ENCODE measurements around the gene NFKBIZ.
"Not testable (repeated sequence)": the region's sequence is repeated elsewhere in the genome, so short reads cannot be mapped to it uniquely, and the experiment has no call there.

The NFKBIZ gene

DNA sequence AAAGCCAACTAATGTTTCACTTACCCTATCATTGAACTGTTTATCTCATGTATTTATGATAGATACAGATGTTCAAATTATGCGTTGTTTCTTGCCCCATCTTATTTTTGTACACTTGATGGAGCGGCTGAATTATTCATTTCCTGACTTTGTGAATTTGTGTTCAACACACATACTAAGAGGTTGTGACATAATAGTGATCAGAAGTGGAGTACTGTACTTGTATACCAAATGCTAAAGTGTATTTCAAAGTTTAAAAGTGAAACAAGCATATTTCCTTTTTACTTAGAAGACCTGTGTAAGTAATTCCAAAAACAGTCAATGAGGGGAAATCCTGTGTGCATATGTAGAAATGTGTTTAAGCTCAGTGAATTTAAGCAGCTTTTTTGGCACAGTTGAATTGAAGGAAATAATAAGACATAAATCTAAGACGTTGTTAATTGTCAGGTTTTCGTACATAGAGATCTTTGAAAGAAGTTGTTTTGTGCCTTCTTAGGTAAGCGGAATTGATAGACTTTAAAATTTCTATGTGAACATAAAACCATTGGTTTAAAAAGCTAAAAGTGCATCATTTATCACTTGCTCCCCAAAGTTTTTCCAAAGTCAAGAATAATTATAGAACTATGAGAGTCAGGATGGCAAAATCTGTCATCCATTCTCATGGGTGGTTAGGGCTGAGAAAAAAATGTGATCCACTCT is 1.9 kb downstream of the NFKBIZ start:
- no peak for DNase-seq (ENCODE audit: low read depth)

DNA sequence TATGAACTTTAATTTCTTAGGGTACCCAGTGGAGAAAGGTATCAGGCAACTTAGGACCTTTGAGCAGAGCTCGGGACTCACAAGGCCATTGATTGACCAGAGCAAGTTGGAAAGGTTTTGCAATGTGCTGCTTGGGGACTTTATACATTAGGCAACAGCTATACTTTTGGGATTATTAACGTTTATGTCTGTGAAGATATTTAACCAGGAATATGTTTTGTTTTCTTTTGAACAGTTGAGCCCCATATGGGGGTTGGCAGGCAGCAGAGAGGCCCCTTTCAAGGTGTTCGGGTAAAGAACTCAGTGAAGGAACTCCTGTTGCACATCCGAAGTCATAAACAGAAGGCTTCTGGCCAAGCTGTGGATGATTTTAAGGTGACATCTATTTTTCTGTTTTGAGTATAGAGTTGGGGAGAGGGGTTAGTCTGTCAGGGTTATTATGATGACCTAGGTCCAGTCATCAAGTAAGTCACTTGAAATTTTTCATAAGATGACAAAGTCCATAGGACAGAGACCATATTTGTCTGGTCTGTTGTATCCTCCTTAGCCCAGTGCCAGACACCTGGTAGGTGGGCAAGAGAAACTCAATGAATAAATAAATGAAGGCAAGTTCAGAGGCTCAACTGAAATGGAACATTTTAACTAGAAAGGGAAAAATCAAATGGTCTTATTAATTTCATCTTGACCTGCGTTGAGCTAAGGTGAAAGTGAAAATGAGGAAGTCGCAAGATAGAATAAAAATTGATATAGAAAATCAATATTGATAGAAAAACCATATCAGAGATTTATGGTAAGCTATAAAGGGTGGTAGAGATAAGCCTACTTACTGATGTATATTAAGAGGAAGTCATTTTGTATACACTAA is 2.8 kb downstream of the NFKBIZ start:
- no peak for DNase-seq (ENCODE audit: low read depth)

DNA sequence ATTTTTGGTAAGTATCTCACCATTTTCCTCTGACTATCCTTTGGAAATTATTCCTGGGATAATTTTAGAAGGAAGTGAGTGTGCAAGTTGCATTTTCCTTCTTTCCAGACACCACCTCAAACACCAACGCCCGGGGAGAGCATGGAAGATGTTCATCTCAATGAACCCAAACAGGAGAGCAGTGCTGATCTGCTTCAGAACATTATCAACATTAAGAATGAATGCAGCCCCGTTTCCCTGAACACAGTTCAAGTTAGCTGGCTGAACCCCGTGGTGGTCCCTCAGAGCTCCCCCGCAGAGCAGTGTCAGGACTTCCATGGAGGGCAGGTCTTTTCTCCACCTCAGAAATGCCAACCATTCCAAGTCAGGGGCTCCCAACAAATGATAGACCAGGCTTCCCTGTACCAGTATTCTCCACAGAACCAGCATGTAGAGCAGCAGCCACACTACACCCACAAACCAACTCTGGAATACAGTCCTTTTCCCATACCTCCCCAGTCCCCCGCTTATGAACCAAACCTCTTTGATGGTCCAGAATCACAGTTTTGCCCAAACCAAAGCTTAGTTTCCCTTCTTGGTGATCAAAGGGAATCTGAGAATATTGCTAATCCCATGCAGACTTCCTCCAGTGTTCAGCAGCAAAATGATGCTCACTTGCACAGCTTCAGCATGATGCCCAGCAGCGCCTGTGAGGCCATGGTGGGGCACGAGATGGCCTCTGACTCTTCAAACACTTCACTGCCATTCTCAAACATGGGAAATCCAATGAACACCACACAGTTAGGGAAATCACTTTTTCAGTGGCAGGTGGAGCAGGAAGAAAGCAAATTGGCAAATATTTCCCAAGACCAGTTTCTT is 3.9 kb downstream of the NFKBIZ start:
- no peak for DNase-seq (ENCODE audit: low read depth)

DNA sequence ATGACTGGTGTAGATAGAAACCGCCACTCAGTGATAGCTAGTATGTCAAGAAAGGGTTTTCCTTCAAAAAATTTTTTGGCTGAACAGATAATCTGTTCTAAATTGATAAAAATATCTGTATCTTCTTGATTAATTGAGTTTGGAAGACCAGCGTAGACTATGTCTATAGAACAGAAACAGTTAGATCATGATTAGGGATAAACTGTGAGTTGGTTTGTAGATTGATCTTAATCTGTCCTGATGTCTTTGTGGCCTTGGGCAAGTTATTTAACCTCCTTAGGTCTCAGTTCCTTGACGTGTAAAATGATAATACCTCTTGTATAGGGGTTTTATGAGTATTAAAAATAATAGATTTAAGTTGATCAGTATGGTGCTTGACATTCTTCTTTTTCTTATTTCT is 4.7 kb downstream of the NFKBIZ start:
- no peak for DNase-seq (ENCODE audit: low read depth)

DNA sequence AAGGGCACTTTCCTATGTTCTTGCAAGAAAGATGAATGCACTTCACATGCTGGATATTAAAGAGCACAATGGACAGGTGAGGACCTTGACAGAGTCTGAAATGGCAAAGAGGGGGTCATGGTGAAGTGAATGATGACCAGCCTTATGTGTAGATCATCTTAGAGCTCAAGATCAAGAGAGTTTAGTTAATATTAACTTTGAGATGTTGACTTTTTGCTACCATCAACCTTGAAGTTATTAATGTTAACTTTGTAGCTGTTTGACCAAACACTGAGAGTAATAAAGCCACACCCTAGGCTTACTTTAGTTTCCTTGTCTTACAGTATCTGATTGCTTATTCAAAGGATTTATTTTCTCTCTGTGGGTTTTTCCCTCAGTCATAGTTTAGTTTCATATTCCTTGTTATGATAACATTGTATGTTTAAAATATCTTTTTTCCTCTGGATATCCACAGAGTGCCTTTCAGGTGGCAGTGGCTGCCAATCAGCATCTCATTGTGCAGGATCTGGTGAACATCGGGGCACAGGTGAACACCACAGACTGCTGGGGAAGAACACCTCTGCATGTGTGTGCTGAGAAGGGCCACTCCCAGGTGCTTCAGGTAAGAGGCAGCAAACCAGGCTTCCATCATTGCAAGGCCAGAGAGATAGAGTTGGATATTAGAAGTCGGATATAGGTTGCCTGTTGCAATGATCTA is 5.4 kb downstream of the NFKBIZ start:
- no peak for DNase-seq (ENCODE audit: low read depth)

DNA sequence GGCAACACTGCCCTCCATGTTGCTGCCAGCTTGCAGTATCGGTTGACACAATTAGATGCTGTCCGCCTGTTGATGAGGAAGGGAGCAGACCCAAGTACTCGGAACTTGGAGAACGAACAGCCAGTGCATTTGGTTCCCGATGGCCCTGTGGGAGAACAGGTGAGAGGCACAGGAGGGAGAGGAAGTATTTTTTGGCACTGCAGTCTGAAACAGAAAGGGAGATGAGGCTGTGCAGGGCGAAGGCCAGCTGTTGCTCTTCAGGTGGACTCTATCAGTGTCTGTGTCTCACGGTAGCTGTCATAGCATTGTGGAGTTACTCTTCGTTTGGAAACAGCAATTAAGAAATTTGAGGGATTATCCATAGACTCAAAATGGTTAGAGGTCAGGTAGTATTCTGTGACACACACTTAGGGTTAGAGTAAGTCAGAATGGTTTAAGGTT is 8.0 kb downstream of the NFKBIZ start:
- no peak for DNase-seq (ENCODE audit: low read depth)

DNA sequence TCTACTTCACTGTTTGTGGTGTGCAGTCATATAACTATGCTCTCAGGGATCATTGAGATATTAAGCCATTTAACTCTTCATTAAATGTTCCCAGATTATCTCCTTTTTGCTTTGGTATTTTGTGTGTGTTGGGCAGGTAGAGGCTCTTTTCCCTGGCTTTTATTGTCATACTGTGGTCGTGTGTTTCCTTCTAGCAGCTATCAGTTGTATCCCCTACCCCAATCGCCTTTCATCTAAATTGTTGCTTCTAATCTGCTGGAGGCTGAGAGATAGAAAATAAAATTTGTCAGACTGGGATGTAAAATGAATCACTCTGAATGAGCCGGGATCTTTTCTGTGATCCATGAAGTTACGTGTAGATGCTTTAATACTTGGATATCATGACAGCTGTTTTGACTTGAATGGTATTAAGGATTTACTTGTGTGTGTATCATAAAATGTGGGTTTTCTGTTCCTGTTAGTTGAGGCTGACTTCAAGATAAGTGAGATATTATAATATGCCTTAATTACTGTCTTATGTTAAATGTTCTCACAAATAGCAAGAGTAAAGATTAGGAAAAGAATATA is 9.2 kb downstream of the NFKBIZ start:
- DNase-seq (ENCODE audit: low read depth): no peak

DNA sequence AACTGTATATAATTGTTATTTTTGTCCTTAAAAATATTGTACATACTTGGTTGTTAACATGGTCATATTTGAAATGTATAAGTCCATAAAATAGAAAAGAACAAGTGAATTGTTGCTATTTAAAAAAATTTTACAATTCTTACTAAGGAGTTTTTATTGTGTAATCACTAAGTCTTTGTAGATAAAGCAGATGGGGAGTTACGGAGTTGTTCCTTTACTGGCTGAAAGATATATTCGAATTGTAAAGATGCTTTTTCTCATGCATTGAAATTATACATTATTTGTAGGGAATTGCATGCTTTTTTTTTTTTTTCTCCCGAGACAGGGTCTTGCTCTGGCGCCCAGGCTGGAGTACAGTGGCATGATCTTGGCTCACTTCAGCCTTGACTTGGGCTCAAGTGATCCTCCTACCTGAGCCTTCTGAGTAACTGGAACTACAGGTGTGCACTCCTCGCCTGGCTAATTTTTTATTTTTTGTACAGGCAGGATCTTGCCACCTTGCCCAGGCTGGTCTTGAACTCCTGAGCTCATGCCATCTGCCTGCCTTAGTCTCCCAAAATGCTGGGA is 10.7 kb downstream of the NFKBIZ start:
- no peak for DNase-seq (ENCODE audit: low read depth)

DNA sequence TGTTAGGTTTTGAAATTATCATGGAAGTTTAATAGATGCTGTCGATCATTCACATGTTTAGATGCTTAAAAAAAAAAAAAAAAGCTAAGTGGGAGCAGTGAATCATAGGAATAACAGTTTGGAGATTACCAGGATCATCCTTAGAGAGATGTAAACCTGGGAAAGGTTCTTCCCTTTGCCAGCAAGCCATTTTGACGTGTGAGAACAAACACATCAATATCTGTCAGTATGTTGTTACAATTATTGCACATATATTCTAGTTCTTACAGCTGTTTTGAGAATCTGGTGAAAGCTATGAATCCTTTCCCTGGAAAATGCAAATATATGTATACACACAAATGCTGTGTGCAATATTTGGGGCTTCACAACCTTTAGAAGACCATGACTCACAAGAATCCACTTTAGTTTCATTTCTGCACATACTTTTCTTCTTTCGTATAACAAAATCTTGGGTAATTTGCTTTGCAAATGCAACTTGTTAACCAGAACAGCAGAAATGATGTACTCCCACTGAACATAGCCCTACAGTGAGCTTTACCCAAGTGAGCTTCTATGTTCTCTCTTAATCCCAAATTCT is 12.0 kb downstream of the NFKBIZ start:
- no peak for DNase-seq (ENCODE audit: low read depth)

DNA sequence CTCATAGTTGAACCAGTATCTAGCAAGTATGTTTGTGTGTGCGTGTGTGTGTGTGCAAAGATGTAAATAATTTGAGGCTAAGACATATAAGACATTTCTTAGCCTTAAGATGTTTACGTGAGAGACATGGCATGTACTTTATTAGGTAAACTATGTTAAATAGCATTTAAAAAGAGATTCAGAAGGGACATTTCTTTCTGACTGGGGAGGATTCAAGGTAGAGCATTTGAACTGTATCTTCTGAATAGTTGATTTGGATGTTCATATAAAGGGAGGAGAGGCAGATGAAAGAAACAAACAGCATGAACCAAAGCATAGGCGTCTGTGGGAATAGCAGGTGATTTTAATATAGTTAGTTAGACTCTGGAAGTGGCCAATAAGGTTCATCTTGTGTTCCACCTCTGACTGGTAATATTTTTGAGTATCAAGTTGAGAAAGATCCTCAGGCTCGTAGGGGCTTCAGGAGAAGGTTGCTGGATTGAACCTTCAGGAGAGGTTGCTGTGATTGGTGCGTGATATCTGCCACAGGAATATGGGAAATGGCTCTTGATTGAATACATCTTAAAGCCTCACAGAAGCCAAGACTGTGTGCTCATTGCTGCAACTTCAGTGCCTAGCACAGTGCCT is 12.6 kb downstream of the NFKBIZ start:
- DNase-seq (ENCODE audit: low read depth): no peak

DNA sequence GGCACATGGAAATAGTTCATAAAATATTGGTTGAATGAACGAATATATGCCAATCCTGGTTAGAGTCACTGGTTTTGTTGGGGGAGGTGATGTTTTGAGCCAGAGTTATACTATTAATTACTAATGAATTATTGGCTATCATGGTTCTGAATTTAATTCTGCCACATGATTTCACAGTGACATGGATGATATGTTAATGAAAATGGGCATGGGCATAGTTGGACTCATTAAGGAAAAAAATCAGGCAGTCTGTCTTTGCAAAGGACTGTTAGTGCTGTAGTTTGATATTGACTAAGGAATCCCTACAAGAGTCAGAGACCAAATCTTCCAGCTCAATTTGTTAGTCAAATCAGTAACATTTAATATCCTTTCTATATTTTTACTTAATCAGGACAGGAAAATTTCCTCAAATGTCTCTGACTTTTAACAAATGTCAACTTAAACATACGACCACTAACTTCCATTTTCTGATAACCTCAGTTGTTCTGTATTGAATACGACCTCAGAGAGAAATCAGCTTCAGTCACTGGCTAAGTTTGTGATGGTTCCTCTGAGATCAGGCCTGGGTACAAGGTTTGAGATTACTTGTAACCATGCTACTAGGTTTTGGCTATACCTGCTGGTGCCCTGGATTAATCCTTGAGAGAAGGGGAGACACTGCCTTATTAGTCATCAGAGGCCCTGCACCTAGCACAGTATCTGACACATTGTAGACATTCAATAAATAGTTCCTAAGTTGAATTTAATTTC is 13.3 kb downstream of the NFKBIZ start:
- no peak for DNase-seq (ENCODE audit: low read depth)

DNA sequence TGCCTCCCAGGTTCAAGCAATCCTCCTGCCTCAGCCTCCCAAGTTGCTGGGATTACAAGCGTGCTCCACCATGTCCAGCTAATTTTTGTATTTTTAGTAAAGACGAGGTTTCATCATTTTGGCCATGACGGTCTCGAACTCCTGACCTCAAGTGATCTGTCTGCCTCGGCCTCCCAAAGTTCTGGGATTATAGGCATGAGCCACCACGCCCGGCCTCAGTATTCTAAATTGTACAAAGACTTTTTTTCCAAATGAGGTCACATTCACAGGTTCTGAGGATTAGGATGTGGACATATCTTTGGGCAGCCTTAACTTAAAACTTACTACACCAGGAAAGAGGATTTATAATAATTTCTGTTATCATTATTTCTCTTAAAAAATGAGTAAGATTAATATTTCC is 15.6 kb downstream of the NFKBIZ start:
- DNase-seq (ENCODE audit: low read depth): not testable (repeated sequence)

DNA sequence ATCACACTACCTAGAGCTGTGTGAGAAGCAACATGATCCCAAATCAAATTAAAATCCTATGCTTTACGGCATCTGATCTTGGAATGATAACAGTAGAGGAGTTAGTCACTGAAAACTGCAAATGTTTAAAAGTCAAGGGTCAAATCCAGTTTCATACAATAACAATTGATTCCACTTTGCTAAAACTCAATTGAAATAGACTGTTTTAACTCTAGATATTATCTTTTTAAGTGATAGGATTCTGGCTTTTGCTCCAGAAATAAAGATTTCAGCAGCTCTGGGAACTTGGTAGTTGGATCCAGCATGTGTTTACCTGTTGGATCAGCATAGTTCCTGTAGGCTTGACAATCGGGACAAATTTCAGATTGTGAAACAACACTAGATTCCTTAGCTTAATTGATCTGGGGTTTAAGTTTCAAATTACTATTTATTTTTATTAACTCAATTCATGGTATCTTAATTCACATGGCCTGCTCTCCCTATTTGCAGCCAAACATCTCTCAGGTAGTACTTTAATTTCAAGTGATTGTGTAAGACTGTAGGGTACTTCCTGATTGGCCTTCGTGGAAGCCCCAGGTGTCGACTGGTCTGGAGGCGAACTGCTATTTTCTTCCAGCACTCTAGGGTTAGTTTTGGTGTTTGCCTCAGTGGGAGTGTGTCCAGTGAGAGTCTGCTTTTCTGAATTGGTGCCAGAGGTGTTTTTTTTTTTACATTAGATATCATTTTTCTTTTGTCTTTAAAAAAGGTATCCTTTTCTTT is 16.6 kb downstream of the NFKBIZ start:
- no peak for DNase-seq (ENCODE audit: low read depth)

DNA sequence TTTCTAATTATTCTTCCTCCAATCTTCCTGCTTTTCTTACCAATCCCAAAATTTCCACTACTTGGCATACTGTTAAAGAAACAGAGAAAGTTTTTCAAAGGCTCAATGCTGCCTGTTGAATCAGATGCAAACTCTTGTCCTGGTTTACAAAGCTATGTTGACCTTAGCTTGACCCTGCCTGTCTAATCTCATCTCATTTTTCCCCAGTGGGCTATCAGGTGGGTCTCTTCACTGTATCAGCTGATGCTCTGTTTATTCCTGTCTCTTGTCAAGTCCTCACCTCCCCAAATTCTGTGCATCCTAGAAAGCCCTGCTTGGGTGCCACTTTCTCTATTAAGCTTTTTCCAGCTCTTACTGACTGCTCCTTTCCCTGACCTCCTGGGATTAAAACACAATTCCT is 18.2 kb downstream of the NFKBIZ start:
- no peak for DNase-seq (ENCODE audit: low read depth)

DNA sequence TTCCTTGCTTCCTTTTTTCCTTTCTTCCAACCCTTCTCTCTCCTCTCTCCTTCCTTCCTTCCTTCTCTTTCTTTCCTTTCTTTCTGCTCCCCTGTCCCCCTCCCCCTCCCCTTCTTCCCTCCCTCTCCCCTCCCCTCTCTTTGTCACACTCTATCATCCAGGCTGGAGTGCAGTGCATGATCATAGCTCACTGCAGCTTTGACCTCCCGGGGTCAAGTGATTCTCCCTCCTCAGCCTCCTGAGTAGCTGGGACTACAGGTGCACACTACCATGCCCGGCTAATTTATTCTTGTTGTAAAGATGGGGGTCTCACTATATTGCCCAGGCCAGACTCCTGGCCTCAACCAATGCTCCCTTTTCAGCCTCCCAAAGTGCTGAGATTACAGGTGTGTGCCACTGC is 18.7 kb downstream of the NFKBIZ start:
- no peak for DNase-seq (ENCODE audit: low read depth)

DNA sequence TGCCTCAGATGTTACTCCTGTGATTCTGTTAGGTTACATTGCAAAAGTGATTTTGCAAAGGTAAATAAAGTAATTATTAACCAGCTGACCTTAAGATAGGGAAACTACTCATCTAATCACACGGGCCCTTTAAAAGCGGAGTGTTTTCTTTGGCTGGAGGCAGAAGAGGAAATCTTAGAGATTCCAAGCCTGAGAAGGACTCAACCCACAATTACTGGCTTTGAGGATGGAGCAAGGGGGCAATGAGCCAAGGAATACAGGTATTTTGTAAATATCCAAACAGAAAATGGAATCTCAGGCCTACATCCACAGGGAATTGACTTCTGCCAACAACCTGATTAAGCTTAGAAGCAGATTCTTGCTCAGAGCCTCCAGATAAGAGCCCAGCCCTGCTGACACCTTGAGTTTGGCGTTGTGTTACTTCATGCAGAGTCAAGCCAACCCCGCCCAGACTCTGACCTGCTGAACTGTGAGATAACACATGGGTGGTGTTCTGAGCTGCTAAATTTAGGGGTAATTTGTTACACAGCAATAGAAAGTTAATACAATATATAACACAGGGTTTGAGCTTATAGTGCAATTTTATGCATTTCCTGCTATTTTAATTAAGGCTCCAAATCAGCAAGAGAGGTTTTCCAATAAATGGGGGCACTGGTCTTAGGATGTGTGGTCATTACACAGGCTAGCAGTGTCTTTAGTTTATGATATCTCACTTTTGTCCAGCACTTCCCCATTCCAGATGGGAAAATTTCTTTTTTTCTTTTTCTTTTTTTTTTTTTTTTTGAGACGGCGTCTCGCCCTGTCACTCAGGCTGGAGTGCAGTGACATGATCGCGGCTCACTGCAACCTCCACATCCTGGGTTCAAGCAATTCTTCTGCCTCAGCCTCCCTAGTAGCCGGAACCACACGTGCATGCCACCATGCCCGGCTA is 19.5 kb downstream of the NFKBIZ start:
- DNase-seq (ENCODE audit: low read depth): no peak

DNA sequence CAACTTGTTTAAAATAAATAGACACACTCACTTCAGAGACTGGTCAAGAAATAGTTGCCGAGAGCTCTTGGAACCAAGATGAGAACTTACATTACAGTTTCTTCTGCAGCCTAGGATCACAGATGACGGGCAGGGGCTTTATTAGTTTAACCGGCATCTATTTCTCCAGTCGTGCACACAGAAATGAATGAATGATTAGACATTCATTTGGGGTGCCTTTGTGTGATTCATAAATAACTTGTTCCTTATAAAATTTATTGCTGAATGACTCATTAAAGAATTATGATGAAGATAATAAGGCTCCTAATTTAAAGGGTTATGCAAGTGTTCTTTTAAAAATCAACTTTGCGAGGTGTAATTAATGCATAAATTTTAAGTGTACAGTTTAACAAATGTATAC is 20.8 kb downstream of the NFKBIZ start:
- no peak for DNase-seq (ENCODE audit: low read depth)

DNA sequence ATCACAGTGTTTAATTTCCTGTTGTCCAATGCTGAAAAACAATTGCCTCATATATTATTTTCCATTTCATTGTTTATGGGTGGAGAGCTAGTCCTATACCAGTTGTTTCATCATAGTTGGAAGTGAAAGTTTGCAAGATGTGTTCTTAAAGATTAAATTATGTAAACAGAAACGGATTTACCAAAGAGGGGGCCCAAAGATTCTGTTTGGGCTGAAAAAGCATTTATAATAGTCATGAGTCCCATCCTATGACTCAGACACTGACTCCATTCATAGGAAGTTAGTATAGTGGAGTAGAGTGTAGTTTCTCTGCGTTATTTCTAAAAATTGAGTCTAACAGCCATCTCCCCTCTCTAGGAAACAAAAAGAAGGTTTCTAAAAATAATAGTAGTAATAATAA is 24.3 kb downstream of the NFKBIZ start:
- no peak for DNase-seq (ENCODE audit: low read depth)

Data from GM04504 (cell line).